ENCODE results near the gene KLHDC8B. TPM values are rescaled to one million over a fixed set of nuclear protein-coding genes. Genes with fewer than 3 reads are reported as not detected.

Gene KLHDC8B
- total RNA-seq, 1 donor from 2014 or later = 0.66 TPM

DNA sequence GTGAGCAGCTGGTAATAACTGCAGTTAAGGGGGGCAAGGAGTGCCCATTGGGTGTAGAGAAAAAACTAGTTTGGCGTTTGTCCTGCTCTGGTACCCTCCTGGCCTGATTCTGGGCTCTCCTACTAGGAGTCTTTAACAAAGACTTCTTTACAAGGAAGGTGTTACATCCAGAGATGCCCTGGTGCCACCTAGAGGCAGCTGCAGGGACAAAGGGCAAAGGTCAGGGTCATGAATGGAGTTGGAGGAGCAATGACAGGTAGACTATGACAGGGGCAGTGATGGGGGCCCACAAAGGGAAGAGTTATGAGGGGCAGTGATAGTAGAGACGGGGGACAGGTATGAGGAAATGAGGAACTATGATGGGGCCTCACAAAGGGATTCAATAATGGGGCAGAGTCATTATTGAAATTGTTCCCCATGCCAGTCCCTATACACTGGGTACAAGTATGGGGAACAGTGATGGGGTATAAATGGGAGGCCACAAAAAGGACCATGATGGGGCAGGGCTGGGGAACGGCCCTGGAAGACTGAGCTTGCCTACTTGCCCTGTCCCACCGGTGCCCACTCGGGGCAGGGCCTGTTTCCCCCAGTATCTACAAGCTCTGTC is 13.2 kb upstream of the KLHDC8B start:
- intact Hi-C loops (cut with micrococcal nuclease) = loop anchor here (2.0 kb wide), 1 partner anchor 63 kb away; the partner anchor contains the start of gene QRICH1

DNA sequence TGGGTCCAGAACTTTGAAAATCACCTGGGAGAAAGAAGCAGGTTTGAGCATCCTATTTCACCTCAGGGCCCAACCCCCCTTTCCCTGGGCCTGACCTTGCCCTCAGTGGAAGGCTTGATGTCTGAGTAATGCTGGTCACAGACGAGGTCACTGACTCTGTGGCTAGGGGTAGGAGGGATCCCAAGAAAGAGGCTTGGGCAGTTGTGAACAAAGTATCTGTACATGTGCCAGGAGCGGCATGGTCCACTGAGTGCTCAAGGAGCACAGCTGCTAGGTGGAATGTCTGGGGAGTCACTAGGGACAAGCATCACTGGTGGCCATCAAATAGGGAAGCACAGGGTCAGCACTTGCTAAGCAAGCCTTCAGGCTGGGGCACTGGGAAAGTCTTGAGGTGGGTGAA is 12.6 kb upstream of the KLHDC8B start:
- intact Hi-C loops (cut with micrococcal nuclease) = loop anchor here (2.0 kb wide), 1 partner anchor 64 kb away; the partner anchor contains the start of gene QRICH1

DNA sequence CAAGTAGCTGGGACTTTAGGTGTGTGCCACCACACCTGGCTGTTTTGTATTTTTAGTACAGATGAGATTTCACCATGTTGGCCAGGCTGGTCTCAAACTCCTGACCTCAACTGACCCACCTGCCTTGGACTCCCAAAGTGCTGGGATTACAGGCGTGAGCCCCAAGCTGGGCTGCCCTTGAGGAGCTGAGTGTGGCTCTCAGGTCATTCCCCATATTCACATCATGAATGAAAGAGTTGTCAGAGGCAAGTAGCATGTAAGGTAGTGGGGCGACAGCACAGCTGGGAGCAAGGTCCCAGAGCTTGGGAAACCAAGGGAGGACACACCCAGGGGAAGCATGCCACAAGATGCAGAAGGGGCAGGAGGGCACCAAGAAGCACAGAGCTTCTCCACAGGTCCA is 10.2 kb upstream of the KLHDC8B start:
- intact Hi-C loops (cut with micrococcal nuclease) = no loop called here

DNA sequence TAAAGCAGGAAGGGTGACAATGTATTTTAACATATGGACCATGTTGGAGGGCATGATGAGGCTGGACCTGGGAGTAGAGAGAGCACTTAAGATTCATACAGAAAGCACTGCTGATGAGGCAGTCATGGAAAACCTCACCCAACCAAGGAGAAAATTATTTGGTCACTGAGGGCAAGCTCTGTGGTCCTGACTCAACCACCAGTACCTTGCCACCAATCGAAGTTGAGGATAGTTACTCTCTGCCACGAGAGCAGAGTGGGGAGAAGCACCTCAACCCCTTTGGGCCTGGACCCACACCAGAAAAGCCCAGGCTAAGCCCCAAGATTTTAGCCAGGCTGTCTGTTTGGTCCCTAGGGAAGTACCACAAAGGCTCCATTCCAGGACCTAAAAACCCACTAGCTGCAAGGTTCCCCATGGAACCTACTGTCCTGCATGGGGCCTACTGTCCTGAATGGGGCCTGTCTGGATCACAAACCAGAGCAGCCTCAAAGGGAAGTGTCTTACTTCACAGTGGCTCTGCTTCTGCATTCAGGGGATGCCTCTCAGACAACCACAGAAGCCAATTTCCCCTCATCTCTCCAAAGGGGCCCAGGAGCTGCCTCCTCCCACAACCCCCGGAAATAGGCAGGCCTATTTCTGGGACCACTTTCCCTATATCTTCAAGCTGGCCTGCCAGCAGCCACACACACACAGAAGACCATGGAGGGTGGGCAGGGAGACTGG is 9.4 kb upstream of the KLHDC8B start:
- intact Hi-C loops (cut with micrococcal nuclease) = no loop called here

DNA sequence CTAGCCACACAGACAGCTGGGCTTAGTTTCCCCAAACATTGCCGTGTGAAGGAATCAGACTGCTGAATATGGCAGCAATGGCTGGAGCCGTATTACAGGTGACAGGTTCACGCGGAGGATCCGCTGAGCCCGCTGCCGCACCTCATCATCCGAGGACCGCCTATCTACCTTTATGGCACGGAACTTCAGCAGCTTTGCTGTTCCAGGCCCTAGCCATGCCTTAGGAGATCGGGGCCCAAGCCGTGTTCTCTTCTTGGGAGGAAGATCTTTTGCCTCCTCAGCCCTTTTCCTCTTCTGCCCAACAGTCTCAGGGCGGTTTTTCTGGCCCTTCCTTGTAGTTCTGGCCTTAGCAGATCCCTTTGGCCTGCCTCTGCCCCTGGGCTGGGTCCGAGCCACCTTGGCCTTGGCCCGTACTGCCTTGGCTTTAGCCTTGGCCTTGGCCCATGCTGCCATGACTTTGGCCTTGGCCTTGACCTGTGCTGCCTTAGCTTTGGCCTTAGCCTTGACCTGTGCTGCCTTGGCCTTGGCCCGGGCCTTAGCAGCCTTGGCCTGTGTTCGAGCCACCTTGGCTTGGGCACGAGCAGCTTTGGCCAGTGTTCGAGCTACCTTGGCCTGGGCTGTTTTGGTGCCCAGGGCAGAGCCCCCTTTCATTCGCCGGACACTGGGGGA is 8.5 kb upstream of the KLHDC8B start:
- intact Hi-C loops (cut with micrococcal nuclease) = no loop called here

DNA sequence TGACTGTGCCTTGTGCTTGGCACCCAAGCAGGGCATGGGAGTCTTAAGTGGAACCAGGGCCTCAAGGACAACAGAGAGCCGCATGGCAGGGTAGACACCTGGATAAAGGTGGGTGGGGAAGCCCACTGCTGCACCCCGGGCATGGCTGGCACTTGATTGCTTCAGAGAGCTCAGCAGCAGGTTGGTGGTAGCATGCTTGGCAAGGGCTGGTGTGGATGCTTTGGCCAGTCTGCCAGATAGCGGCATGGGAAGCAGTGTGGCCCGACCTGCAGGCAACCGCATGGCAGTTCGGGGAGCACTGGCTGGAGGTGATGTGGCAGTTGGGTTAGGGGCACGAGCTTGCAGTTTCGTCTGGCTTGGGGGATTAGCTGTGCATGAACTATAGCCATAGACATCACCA is 7.8 kb upstream of the KLHDC8B start:
- intact Hi-C loops (cut with micrococcal nuclease) = no loop called here

DNA sequence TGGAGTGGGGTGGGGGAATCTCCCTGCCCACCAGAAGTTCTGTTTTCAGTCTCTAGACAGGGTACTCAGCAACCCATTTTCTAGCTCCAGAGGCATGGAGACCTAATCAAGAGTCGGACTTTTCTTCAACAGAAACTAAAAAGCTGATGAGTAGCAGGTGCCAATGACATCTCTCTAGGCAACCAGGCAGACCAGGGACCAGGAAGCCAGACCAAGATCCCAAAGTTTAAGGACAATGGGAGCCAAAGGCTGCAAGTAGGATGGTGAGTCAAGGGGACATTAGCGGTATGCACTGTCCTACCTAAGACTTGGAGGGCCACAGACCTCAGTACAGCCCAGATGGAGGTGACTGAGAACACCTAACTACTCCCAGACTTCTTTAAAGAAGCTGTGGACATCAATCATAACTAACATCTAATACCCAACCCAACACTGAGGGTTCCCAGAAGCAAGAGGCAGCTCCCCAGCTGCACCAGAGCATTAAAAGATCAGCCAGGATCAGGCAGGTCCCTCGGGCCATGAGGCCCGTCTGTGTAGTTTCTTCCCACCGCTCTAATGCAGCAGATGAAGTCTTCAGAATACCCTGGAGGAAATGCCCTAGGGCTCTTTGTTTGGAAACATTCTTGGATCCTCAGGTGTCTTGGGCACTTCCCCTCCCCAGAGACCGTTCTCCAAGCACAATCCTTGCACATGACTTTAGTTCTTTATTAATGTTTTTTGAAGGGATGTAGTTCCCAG is 6.2 kb upstream of the KLHDC8B start:
- intact Hi-C loops (cut with micrococcal nuclease) = no loop called here

DNA sequence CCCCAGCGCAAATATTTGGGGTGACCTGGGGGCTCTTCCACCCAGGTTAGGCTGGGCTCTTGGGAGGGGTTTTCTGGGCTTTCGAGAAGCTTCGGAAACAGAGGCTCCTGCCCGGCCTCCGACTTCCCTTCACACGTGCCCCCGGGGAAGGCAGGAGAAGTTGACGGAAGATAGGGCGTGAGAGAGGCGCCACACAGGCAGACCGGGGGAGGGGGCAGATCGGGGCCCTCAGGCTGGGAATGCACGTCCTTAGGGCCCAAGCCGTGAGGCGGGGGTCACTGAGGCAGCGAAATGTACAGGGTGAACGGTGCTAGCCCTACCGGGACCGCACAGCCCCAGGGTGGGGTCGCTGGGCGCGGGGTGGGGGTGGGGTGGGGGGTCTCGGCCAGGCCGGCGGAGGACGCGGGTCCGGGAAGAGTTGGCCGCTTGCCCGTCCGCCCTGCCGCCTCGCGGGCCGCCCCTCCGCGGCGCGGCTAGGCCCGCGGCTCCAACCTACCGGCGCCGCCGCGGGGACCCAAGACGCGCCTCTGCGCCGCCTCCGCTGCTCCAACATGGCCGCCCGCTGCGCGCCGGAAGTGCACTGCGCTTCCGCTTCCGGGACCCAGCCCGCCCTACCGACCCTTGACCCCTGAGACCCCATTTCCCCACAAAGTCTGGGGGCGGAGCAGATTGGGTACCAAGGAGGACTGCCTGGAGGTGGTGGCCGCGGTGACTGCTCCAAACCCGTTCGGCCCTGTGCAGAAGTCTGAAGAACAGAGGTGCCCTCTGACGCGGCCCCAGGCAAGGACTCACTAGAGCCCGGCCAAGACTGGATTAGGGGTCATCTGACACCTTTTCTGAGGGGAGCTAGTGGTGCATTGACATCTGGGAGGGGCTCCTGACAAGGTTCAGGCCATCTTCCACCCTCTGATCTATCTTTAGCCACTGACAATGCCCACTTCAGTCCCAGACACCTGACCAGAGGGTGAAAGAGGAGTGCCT is 5.3 kb upstream of the KLHDC8B start, which contains the start of gene CCDC71:
Gene CCDC71 (minus strand): TSS at position 561 of the 981 bp plus-strand sequence. CDS start 2,123 bp downstream, outside the sequence.
- intact Hi-C loops (cut with micrococcal nuclease) = no loop called here

DNA sequence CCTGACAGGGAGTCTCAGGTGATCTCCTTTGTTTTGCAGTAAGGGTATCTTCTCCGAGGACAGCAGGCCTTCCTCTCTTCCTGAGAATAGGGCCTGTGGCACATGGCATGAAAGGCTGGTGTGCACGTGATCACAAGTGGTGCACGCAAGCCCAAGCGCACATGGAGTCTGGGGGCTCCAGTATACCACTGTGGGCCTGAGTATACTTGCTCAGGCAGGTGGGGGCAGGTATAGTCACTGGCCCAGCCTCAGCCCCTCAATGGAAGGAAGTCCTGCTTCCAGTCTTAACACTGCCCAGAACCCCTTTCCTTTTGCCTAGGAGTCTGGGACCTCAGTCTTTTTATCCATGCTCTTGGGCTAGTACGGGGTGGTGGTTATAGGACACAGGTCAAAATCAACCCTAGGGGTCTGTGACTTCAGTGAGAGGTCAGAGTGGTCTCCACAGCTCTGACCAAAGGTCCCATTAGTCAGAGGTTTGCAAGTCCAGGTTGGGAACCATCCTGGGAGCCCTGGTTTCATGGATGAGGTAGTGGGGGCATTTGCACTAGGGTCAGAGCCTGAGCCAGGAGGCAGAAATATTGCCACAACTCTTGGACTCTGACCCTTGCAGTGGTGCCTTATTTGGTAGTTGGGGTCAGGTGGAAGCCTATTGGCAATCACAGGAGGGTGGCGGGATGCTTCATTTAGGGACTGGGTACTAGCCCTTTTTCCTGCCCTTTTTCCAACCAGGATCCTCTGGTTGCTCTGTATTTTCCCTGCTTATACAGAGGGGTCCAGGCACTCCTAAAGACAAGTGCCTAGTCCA is 4.4 kb upstream of the KLHDC8B start:
- intact Hi-C loops (cut with micrococcal nuclease) = no loop called here

DNA sequence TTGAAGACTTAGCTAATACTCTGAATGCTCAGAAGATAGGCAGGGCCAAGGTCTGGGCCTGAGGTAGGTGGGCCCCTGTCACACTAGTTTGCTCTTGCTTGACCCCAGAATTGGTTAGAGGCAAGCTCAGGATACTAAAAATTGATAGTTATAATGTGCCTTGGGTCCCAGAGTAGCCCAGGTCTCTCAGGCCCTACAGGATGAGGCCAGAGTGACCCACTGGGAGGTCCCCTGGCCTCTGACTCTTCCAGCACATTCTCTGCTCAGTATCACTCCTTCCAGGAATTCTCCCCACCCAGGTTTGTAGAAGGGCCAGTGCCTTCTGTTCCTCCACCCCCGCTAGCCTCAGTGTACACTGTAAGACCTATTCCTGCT is 667 bp upstream of the KLHDC8B start:
- intact Hi-C loops (cut with micrococcal nuclease) = loop anchor here (2.0 kb wide), 1 partner anchor 50 kb away; the partner anchor contains the start of gene USP19

DNA sequence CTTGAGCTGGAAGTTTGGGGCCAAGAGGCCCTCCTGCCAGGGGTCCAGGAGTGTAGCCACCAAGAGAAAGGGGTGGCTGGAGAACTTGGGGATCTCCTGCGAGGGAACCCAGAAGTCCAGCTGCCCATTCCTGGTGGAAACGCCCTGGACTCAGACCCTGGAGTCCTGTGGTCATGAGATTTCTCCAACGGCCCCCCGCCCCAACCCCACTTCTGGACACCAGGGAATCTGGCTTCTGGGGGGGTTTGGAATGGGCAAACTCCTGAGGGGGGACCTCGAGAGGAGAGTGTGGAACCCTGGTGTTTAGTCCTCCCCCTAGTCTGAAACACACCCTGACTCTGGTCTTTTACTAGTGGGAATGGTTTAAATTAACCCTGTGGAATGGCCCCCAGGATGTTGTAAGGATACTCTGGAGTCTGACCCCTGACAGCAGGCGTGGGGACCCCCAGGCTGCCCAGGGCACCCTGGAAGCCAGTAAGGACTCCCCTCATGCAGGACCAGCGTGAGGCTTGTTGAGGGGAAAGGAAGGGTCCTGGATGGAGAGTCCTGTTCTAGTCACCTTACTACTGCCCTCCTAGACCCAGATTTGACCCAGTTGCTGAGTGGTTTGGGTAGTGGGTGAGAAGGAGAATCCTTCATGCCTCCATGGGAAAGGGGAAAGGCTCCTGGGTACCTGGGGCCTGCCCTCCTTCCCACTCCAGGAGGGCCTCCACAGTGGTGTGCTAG is 540 bp downstream of the KLHDC8B start:
- intact Hi-C loops (cut with micrococcal nuclease) = loop anchor here (2.0 kb wide), 1 partner anchor 51 kb away; the partner anchor contains the start of gene USP19

DNA sequence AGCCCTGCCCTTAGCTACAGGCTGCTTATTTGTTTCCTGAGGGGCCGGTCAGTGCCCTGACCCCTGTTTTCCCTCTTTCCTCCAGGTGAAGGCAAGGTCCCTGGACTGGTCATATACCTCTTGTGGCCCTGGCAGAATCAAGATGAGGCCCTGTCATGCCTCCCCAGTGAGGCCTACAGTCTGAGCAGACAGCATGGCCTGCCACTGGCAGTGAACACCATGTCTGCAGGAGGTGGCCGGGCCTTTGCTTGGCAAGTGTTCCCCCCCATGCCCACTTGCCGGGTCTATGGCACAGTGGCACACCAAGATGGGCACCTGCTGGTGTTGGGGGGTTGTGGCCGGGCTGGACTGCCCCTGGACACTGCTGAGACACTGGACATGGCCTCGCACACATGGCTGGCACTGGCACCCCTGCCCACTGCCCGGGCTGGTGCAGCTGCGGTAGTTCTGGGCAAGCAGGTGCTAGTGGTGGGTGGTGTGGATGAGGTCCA is 1.2 kb downstream of the KLHDC8B start:
- intact Hi-C loops (cut with micrococcal nuclease) = no loop called here

DNA sequence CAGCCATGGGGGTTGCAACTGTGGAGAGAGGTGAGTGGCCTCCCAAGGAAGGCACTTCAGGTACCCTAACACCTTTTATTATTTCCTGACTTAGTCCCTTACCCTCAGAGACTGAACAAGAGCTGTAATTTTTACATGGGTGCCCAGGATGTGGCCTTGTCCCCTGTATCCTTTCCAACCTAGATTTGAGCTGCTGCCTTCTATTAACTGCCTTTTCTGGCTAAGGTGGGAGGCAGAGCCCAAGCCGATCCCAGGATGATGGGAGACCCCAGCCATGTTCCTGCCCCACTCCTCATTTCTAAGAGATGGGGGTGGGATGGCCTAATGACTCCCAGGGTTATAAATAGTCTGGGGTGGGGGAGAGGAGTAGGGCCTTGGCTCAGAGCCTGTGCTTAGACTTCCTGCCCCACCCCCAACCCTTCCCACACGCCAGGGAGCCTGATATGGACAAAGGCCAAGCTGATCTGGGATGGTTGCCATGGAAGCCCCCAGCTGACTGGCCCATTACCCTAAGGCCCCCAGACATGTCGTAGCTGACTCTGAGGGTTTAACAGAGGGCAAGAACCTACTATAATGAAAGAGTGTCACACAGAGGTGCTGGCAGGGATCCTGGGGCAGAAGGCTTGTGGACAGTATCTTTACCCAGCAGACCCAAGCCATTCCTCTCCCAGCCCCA is 1.9 kb downstream of the KLHDC8B start:
- intact Hi-C loops (cut with micrococcal nuclease) = no loop called here

DNA sequence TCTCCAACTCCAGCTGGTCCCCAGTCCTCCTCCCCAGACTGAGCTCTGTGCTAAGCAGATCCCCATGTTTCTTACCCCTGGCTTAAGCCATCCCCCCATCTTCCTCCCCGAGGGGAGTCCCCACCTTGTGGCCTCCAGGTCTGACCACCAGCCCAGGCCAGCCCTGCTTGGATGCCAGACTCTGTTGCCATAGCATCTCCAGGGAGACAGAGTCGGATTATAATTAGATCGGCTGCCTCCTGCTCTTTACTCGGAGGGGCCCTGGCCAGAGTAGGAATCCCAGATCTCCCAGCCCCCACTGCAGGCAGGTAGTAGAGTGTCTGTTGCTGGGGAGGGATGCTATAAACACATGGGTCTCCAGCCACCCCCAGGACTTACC is 2.4 kb downstream of the KLHDC8B start:
- intact Hi-C loops (cut with micrococcal nuclease) = no loop called here

DNA sequence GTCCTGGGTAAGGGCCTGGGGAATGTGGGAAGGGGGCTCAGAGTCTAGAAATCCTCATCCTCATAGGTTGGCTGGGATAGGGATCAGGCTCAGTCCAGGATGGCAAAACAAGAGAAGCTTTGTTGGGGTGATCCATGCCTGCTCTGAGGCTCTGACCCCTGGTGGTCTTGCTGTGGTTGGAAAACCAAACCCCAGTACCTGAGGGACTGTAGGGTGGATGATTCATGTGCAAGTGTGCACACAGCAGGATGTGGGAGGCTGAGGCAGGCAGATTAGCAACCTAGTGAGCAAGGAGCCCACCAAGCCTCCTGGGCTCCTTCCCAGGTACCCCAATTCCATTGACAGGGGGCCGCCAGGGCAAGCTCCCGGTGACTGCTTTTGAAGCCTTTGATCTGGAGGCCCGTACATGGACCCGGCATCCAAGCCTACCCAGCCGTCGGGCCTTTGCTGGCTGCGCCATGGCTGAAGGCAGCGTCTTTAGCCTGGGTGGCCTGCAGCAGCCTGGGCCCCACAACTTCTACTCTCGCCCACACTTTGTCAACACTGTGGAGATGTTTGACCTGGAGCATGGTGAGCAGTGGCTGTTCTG is 3.1 kb downstream of the KLHDC8B start:
- intact Hi-C loops (cut with micrococcal nuclease) = no loop called here

DNA sequence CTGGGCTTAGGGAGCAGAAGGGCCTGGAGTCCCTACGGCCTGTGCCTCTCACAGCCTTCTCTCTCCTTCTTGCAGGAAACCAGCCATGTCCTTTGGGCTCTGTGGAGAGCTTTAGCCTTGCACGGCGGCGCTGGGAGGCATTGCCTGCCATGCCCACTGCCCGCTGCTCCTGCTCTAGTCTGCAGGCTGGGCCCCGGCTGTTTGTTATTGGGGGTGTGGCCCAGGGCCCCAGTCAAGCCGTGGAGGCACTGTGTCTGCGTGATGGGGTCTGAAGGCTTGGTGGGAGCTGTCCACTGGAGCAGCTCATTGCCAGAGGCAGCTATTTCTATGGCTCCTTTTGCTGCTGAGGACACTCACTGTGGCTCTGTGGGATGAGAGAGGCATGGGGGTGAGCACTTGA is 4.1 kb downstream of the KLHDC8B start:
- intact Hi-C loops (cut with micrococcal nuclease) = no loop called here

DNA sequence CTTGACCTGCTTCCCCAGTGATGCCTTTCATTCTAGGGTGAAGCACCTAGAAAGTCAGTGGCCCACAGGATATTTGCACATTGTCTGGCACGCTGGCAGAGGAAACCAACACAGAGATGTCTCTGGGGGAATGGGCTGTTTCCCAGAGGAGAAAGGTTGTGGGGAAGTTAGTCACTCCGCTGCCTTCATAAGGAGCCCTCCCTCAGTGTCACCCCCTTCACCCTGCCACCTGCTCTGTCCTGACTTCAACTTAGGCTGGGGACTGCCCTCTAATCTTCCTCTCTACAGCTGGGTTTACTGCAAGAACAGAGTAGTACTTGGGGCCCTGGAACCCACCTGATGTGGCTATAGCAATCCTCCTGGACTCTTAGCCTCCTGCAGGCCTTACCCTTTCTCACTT is 5.7 kb downstream of the KLHDC8B start:
- intact Hi-C loops (cut with micrococcal nuclease) = no loop called here

DNA sequence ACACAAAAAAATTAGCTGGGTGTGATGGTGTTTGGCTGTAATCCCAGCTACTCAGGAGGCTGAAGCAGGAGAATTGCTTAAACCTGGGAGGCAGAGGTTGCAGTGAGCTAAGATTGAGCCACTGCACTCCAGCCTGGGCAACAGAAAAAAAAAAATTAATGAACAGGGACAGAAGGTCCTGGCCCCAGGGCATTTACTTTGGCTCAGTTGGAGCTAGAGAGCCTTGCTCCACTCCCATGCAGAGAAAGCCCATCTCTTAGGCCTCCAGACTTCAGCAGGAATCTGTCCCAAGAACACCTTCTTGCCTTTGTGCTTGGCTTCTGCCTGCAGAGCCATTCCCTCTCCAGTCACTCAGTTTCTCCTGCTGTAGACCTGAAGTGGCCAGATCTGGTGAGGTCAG is 8.7 kb downstream of the KLHDC8B start:
- intact Hi-C loops (cut with micrococcal nuclease) = no loop called here
